ENCODE data around the gene SLC17A8. TPM values are rescaled to one million over a fixed set of nuclear protein-coding genes. Genes with fewer than 3 reads are reported as not detected.

The SLC17A8 gene
- polyA plus RNA-seq, 1 donor (not counting 4 experiments of a cell fraction or from before 2014, with no cell fraction given), result not detected

DNA sequence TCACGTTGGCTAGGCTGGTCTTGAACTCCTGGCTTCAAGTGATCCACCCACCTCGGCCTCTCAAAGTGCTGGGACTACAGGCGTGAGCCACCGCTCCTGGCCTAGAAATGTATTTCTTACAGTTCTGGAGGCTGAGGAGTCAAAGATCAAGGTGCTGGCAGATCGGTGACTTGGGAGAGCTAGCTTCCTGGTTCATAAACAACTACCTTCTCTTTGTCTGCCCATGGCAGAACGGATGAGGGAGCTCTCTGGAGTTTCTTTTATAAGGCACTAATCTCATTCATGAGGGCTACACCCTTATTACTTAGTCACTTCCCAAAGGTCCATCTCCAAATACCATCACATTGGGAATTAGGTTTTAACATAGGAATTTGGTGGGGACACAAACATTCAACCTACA, 38.9 kb downstream of the SLC17A8 start:
- no peak overlapping the region for H3K4me2 ChIP-seq (ENCODE audit: control insufficient read depth, extremely low read depth, insufficient read depth, low read depth, low read length)
- no peaks in the 10 kb centered on the region for H3K36me3 ChIP-seq (ENCODE audit: control insufficient read depth in 2 of 2, extremely low read depth in 1 of 2, insufficient read depth in 2 of 2, low read length in 2 of 2)
- H4K20me1 ChIP-seq (ENCODE audit: control insufficient read depth, extremely low read depth, insufficient read depth, low read length), result no peaks in the 10 kb centered on the region
- TF ChIP-seq, protein P1, sequence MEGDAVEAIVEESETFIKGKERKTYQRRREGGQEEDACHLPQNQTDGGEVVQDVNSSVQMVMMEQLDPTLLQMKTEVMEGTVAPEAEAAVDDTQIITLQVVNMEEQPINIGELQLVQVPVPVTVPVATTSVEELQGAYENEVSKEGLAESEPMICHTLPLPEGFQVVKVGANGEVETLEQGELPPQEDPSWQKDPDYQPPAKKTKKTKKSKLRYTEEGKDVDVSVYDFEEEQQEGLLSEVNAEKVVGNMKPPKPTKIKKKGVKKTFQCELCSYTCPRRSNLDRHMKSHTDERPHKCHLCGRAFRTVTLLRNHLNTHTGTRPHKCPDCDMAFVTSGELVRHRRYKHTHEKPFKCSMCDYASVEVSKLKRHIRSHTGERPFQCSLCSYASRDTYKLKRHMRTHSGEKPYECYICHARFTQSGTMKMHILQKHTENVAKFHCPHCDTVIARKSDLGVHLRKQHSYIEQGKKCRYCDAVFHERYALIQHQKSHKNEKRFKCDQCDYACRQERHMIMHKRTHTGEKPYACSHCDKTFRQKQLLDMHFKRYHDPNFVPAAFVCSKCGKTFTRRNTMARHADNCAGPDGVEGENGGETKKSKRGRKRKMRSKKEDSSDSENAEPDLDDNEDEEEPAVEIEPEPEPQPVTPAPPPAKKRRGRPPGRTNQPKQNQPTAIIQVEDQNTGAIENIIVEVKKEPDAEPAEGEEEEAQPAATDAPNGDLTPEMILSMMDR (optimal IDR thresholded peaks at IDR 0.05 in 1 of 3, IDR thresholded peaks at IDR 0.05 in 1 of 3, conservative IDR thresholded peaks at IDR 0.05 in 1 of 3; ENCODE audit: extremely low read depth in 1 of 3, insufficient read depth in 2 of 3, low read length in 3 of 3), result no peak
- no peak for TF ChIP-seq EZH2 (IDR thresholded peaks at IDR 0.05; ENCODE audit: low read length)
- dilution Hi-C loops (cut with MboI; ENCODE audit: extremely low pct_ligation_motif_present, low sequenced_read_pairs), result no loop called here
- H3K9me3 ChIP-seq (ENCODE audit: control insufficient read depth, low read depth, low read length), result no peaks in the 10 kb centered on the region
- FAIRE-seq (no peak), DNase-seq (ENCODE audit: low read depth, low spot score) (no peak)
- H3K4me3 ChIP-seq (ENCODE audit: control insufficient read depth in 2 of 3, extremely low read depth in 1 of 3, insufficient read depth in 2 of 3, low read depth in 1 of 3, low read length in 3 of 3), result no peak overlapping the region
- H2AFZ ChIP-seq (ENCODE audit: control insufficient read depth, low read length), result no peak overlapping the region
- no peaks in the 10 kb centered on the region for H3K9me1 ChIP-seq (ENCODE audit: control insufficient read depth, extremely low read depth, insufficient read depth, low read length)
- no peaks in the 10 kb centered on the region for H3K4me1 ChIP-seq (ENCODE audit: control insufficient read depth, extremely low read depth, insufficient read depth, low read length)
- no peaks in the 10 kb centered on the region for H3K79me2 ChIP-seq (ENCODE audit: control insufficient read depth, insufficient read depth, low read length)
- no peak overlapping the region for H3K9ac ChIP-seq (ENCODE audit: control insufficient read depth, extremely low read depth, insufficient read depth, low read length)
- H3K27me3 ChIP-seq (ENCODE audit: control insufficient read depth, extremely low read depth, insufficient read depth, low read length), result no peaks in the 10 kb centered on the region
- no peak overlapping the region for H3K27ac ChIP-seq (ENCODE audit: control insufficient read depth, insufficient read depth, low read length)

DNA sequence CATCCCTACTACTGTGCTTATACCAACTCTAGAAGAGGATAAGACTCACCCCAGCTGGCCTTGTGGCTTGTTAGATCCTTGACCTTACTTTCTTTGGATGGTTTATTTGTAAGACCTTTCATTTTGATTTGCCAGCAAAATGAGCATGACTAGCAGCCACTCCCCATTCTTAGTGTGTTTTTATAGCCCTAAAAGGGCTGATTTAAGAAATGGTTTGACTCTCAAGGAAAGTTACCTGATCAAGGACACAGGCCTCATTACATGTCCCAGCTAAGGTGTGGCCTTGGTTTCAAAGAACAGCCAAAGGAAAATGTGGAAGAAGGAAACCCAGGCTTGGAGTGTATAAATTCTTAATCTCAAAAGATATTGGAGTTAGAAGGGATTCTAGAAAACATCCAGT, 41.4 kb downstream of the SLC17A8 start:
- no peak for TF ChIP-seq EZH2 (IDR thresholded peaks at IDR 0.05; ENCODE audit: low read length)
- TF ChIP-seq, protein P1 (optimal IDR thresholded peaks at IDR 0.05 in 1 of 3, IDR thresholded peaks at IDR 0.05 in 1 of 3, conservative IDR thresholded peaks at IDR 0.05 in 1 of 3; ENCODE audit: extremely low read depth in 1 of 3, insufficient read depth in 2 of 3, low read length in 3 of 3), result no peak

More for the DNA sequence above, 41.4 kb downstream of the SLC17A8 start:
- no peak for FAIRE-seq
- Histone ChIP-seq H2AFZ (ENCODE audit: control insufficient read depth, low read length) (no peak overlapping the region), H3K4me1 (ENCODE audit: control insufficient read depth, extremely low read depth, insufficient read depth, low read length) (peaks cover 11% of the 10 kb centered on the region), H3K27me3 (ENCODE audit: control insufficient read depth, extremely low read depth, insufficient read depth, low read length) (no peaks in the 10 kb centered on the region), H3K9ac (ENCODE audit: control insufficient read depth, extremely low read depth, insufficient read depth, low read length) (no peak overlapping the region), H3K9me1 (ENCODE audit: control insufficient read depth, extremely low read depth, insufficient read depth, low read length) (no peaks in the 10 kb centered on the region), H3K4me2 (ENCODE audit: control insufficient read depth, extremely low read depth, insufficient read depth, low read depth, low read length) (no peak overlapping the region), H4K20me1 (ENCODE audit: control insufficient read depth, extremely low read depth, insufficient read depth, low read length) (no peaks in the 10 kb centered on the region), H3K36me3 (ENCODE audit: control insufficient read depth in 2 of 2, extremely low read depth in 1 of 2, insufficient read depth in 2 of 2, low read length in 2 of 2) (no peaks in the 10 kb centered on the region), H3K9me3 (ENCODE audit: control insufficient read depth, low read depth, low read length) (no peaks in the 10 kb centered on the region), H3K4me3 (ENCODE audit: control insufficient read depth in 2 of 3, extremely low read depth in 1 of 3, insufficient read depth in 2 of 3, low read depth in 1 of 3, low read length in 3 of 3) (no peak overlapping the region), H3K79me2 (ENCODE audit: control insufficient read depth, insufficient read depth, low read length) (no peaks in the 10 kb centered on the region), H3K27ac (ENCODE audit: control insufficient read depth, insufficient read depth, low read length) (no peak overlapping the region)
- no peak for DNase-seq (ENCODE audit: low read depth, low spot score)
- dilution Hi-C loops (cut with MboI; ENCODE audit: extremely low pct_ligation_motif_present, low sequenced_read_pairs), result no loop called here

All from keratinocyte (primary cell).